ENCODE data around the gene NPVF.
A peak's percentile ranks its signal among the peaks of the same experiment; 100 is the strongest.

NPVF gene

DNA sequence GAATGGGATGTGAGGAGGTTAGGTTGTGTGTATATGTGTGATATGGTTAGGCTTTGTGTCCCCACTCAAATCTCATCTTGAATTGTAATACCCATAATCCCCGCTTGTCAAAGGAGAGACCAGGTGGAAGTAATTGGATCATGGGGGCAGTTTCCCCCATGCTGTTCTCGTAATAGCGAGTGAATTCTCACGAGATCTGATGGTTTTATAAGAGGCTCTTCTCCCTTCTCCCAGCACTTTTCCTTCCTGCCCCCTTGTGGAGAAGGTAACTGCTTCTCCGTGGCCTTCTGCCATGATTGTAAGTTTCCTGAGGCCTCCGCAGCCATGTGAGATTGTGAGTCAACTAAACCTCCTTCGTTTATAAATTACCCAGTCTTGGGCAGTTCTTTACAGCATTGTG is 47.3 kb downstream of the NPVF start:
- TF ChIP-seq, protein P1, sequence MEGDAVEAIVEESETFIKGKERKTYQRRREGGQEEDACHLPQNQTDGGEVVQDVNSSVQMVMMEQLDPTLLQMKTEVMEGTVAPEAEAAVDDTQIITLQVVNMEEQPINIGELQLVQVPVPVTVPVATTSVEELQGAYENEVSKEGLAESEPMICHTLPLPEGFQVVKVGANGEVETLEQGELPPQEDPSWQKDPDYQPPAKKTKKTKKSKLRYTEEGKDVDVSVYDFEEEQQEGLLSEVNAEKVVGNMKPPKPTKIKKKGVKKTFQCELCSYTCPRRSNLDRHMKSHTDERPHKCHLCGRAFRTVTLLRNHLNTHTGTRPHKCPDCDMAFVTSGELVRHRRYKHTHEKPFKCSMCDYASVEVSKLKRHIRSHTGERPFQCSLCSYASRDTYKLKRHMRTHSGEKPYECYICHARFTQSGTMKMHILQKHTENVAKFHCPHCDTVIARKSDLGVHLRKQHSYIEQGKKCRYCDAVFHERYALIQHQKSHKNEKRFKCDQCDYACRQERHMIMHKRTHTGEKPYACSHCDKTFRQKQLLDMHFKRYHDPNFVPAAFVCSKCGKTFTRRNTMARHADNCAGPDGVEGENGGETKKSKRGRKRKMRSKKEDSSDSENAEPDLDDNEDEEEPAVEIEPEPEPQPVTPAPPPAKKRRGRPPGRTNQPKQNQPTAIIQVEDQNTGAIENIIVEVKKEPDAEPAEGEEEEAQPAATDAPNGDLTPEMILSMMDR (IDR thresholded peaks at IDR 0.05; ENCODE audit: poor library complexity, severe bottlenecking), result no peak
- no peak for DNase-seq (ENCODE audit: low spot score)
- Histone ChIP-seq H3K4me1 (ENCODE audit: insufficient read depth, poor library complexity, severe bottlenecking) (peaks cover 4% of the 10 kb centered on the region), H3K4me3 (ENCODE audit: severe bottlenecking) (no peak overlapping the region), H3K27me3 (ENCODE audit: insufficient read depth, poor library complexity, severe bottlenecking) (no peaks in the 10 kb centered on the region), H3K27ac (ENCODE audit: poor library complexity, severe bottlenecking) (no peak overlapping the region), H3K36me3 (ENCODE audit: low read depth) (no peaks in the 10 kb centered on the region), H3K9me3 (ENCODE audit: severe bottlenecking) (no peaks in the 10 kb centered on the region)
- no peak for ATAC-seq (ENCODE audit: low read depth)

DNA sequence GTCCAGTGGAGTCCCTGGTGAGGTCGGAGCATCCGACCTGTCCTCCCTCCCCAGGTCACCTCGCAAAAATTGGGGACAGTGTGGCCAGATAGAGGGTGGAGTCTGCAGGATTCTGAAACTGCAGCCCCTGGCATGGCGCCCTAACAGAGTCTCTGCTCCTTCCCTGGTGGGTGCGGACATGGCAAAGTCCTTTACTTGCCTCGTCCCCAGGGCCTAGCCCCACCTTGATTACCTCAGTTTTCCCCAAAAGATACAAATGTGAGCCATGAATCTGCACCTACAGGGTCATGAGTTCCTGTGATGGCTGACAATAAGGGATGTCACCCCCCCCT is 47.7 kb downstream of the NPVF start:
- TF ChIP-seq, protein P1 (IDR thresholded peaks at IDR 0.05; ENCODE audit: poor library complexity, severe bottlenecking), result peak; percentile 74
- DNase-seq (ENCODE audit: low spot score) (no peak), ATAC-seq (ENCODE audit: low read depth) (peak; percentile 22)
- H3K27ac ChIP-seq (ENCODE audit: poor library complexity, severe bottlenecking), result no peak overlapping the region
- H3K36me3 ChIP-seq (ENCODE audit: low read depth), result no peaks in the 10 kb centered on the region
- H3K4me1 ChIP-seq (ENCODE audit: insufficient read depth, poor library complexity, severe bottlenecking), result peaks cover 4% of the 10 kb centered on the region
- H3K27me3 ChIP-seq (ENCODE audit: insufficient read depth, poor library complexity, severe bottlenecking), result no peaks in the 10 kb centered on the region
- peak overlapping the region; percentile 71 for H3K4me3 ChIP-seq (ENCODE audit: severe bottlenecking)
- H3K9me3 ChIP-seq (ENCODE audit: severe bottlenecking), result no peaks in the 10 kb centered on the region

DNA sequence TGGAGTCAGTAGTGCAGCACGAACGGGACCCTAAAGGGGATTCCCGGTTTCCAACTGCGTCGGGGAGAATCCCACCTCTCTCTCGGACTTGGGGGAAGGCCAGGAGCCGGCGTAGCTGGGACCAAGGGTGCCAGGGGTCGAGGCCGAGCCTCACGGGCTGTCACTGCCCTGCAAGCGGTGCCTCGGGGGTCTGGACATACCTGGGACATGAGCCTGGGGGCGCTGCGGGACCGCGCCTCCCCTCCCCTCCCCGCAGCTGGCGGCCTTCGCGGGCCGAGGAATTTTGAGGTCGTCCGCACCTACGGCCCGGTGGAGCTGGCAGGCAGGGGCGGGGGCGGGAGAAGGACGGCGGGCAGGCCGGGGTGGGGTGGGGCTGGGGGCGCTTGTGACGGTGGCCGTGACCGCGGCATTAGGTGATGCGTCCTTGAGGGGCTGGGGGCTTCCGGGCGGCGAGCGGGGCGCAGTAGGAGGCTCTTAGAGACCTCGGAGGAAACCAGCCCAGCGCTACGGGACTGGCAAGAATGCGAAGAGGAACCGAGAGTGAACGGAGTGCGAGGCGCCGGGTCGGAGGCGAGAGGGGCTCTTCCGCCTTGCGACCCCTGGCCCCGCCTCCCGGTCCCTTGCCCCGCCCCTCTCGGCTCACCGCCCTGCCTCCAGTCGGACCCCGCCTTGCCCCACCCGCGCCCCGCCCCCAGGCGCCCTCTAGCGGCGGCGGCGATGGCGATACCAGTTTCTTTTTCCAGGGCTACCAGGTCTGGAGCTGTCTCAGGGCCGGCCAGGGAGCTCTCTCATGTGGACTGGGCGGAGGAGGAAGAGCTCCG is 48.3 kb downstream of the NPVF start:
- Histone ChIP-seq H3K27ac (ENCODE audit: poor library complexity, severe bottlenecking) (no peak overlapping the region), H3K9me3 (ENCODE audit: severe bottlenecking) (no peaks in the 10 kb centered on the region), H3K4me1 (ENCODE audit: insufficient read depth, poor library complexity, severe bottlenecking) (peaks cover 4% of the 10 kb centered on the region), H3K36me3 (ENCODE audit: low read depth) (no peaks in the 10 kb centered on the region), H3K27me3 (ENCODE audit: insufficient read depth, poor library complexity, severe bottlenecking) (no peaks in the 10 kb centered on the region), H3K4me3 (ENCODE audit: severe bottlenecking) (peak overlapping the region; percentile 71)
- TF ChIP-seq, protein P1 (IDR thresholded peaks at IDR 0.05; ENCODE audit: poor library complexity, severe bottlenecking), result peak; percentile 95
- ATAC-seq (ENCODE audit: low read depth) (peak; percentile 97), DNase-seq (ENCODE audit: low spot score) (peak; percentile 82)

DNA sequence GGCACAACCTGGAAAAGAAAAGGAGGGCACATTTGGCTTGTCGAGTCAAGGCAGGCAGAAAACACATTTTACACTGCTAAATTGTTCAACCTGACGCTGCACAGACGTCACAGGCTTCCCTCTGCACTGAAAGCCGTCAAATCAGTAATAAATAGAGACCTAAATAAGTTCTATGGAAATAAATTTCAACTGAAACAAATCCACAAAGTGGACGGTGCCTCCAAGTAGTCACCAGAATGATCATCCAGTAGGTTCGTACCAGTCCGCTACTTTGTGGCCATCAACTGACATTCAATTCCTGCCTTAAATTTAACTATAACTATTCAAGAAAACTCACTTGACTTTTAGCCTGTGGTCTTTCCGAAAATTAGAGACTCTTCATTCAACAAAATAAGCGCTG is 49.0 kb downstream of the NPVF start:
- Histone ChIP-seq H3K4me1 (ENCODE audit: insufficient read depth, poor library complexity, severe bottlenecking) (peaks cover 4% of the 10 kb centered on the region), H3K36me3 (ENCODE audit: low read depth) (no peaks in the 10 kb centered on the region), H3K27me3 (ENCODE audit: insufficient read depth, poor library complexity, severe bottlenecking) (no peaks in the 10 kb centered on the region), H3K27ac (ENCODE audit: poor library complexity, severe bottlenecking) (no peak overlapping the region), H3K4me3 (ENCODE audit: severe bottlenecking) (peak overlapping the region; percentile 71), H3K9me3 (ENCODE audit: severe bottlenecking) (no peaks in the 10 kb centered on the region)
- DNase-seq (ENCODE audit: low spot score) (no peak), ATAC-seq (ENCODE audit: low read depth) (no peak)
- TF ChIP-seq, protein P1 (IDR thresholded peaks at IDR 0.05; ENCODE audit: poor library complexity, severe bottlenecking), result no peak

All from RWPE2 (cell line).